Stimulated activated naive B cell treated with anti-CD40 and anti-IgM and Interleukin-4, amounts not matched to agents 10 μg/mL and 1 μg/mL and 100 μg/mL, for 72 hours (primary cell): ENCODE measurements around the gene PKD1L1.
"Not testable (repeated sequence)": the region's sequence is repeated elsewhere in the genome, so short reads cannot be mapped to it uniquely, and the experiment has no call there.

ENCODE experiments used
- ATAC-seq, 2 donors: fragments of 150-1000 bp; cut with Tn5 transposase; replicated peaks; 2 replicates each; pipeline ENCODE4 v1.10.0; 2021; ENCODE audit warnings: moderate library complexity in 1 of 2
- DNase-seq: peaks from one replicate; pipeline ENCODE4 v3.0.0; 2021
- H3K27ac Mint-ChIP-seq: one replicate; pipeline ENCODE4 v1.8.0; 2022; ENCODE audit warnings: mild to moderate bottlenecking, mixed read lengths
- H3K27me3 Mint-ChIP-seq, 2 donors: one replicate each; pipeline ENCODE4 v1.8.0; 2022; ENCODE audit warnings: mixed read lengths in 2 of 2
- H3K36me3 Mint-ChIP-seq, 2 donors: one replicate each; pipeline ENCODE4 v1.8.0; 2022; ENCODE audit warnings: mixed read lengths in 2 of 2, mild to moderate bottlenecking in 1 of 2
- H3K4me1 Mint-ChIP-seq, 2 donors: one replicate each; pipeline ENCODE4 v1.8.0; 2022; ENCODE audit warnings: mixed read lengths in 2 of 2, mild to moderate bottlenecking in 1 of 2
- H3K4me3 Mint-ChIP-seq, 2 donors: one replicate each; pipeline ENCODE4 v1.8.0; 2022; ENCODE audit warnings: mild to moderate bottlenecking in 2 of 2, mixed read lengths in 2 of 2, moderate library complexity in 1 of 2
- H3K9me3 Mint-ChIP-seq, 2 donors: one replicate each; pipeline ENCODE4 v1.8.0; 2022; ENCODE audit warnings: mixed read lengths in 2 of 2, mild to moderate bottlenecking in 1 of 2

PKD1L1 gene

DNA sequence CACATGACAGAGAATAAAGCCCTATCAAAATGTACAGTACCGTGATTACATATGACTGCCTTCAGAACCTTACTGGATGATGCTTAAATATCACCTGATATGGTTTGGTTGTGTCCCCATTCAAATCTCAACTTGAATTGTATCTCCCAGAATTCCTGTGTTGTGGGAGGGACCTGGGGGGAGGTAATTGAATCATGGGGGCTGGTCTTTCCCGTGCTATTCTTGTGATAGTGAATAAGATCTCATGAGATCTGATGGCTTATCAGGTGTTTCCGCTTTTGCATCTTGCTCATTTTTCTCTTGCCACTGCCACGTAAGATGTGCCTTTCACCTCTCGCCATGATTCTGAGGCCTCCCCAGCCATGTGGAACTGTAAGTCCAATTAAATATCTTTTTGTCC, 155.1 kb downstream of the PKD1L1 start:
- DNase-seq, H3K36me3 Mint-ChIP-seq, H3K4me1 Mint-ChIP-seq: not testable (repeated sequence)

DNA sequence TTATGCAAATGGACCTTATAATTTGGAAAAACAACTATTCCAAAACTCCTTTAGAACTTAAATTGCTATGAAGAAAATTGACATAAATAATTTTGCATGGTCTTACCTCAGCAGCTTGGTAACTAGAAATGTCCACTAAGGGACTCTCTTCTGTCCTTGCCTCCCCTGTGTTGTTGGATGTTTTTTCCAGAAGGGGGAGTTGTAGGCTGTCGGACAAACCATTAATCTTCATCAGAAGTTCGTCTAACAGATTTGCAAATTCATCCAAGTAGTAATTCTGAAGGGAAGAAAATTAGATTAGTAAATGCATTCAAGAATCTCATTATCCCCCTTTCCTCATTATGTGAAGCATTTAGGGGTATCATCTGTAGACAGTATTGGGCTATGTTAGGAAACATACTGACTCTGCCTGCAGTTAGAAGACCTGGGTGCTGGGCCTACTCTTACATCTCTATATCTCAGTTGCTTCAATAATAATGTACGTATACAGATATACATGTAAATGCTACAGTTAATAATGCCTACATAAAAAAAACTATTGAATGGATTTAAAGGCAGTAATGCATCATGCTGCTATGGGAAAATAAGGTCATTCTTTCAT, 155.6 kb downstream of the PKD1L1 start:
- no peaks in the 10 kb centered on the region for H3K36me3 Mint-ChIP-seq
- H3K9me3 Mint-ChIP-seq = no peaks in the 10 kb centered on the region
- H3K27ac Mint-ChIP-seq = no peak overlapping the region
- peaks cover 0 to 4% of the 10 kb centered on the region in 2 donors for H3K4me1 Mint-ChIP-seq
- ATAC-seq (no peak), DNase-seq (no peak)
- no peak overlapping the region for H3K4me3 Mint-ChIP-seq
- H3K27me3 Mint-ChIP-seq = no peaks in the 10 kb centered on the region

More for the DNA sequence above, 155.1 kb downstream of the PKD1L1 start:
- not testable (repeated sequence) for H3K27ac Mint-ChIP-seq, ATAC-seq, H3K27me3 Mint-ChIP-seq, H3K9me3 Mint-ChIP-seq, H3K4me3 Mint-ChIP-seq

DNA sequence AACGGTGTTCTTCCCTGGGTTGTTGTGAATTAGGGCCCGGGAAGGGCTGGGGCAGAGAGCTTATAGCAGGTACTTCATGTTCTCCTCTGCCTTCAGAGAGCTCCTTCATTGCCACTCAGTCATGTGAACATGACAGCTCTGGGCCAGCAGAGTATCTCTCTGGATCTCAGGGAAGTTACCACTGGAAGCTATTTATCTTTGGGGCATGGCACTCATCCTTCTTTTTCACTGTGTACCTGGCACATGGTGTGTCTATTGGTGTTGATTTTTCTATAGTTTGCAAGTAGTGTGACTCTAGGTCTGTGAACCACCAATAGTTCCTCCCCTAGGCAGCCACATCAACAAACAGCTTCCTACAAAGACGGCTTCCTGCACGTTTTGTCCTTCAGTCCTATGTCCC, 156.6 kb downstream of the PKD1L1 start:
- H3K27me3 Mint-ChIP-seq = no peaks in the 10 kb centered on the region
- H3K4me3 Mint-ChIP-seq = no peak overlapping the region
- ATAC-seq (no peak), DNase-seq (no peak)
- H3K36me3 Mint-ChIP-seq = no peaks in the 10 kb centered on the region
- no peak overlapping the region for H3K27ac Mint-ChIP-seq
- peaks cover 0 to 4% of the 10 kb centered on the region in 2 donors for H3K4me1 Mint-ChIP-seq
- H3K9me3 Mint-ChIP-seq = no peaks in the 10 kb centered on the region

DNA sequence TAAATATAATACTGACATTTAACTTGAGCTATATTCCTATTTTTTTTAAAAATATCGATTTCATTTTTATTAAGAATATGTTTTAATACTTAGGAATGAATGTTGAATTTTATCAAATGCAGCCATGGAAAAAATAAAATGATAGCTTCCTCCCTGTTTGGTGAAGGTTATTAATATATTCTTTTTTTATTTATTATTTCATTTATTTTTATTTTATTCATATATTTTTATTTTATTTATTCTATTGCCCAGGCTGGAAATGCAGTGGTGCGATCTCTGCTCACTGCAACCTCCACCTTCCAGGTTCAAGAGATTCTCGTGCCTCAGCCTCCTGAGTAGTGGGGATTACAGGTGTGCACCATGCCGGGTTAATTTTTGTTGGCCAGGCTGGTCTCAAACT, 160.2 kb downstream of the PKD1L1 start:
- Mint-ChIP-seq H3K4me1 (peaks cover 0 to 2% of the 10 kb centered on the region in 2 donors), H3K36me3 (no peaks in the 10 kb centered on the region), H3K27me3 (no peaks in the 10 kb centered on the region), H3K27ac (no peak overlapping the region), H3K4me3 (no peak overlapping the region), H3K9me3 (no peaks in the 10 kb centered on the region)
- no peak for ATAC-seq
- no peak for DNase-seq

DNA sequence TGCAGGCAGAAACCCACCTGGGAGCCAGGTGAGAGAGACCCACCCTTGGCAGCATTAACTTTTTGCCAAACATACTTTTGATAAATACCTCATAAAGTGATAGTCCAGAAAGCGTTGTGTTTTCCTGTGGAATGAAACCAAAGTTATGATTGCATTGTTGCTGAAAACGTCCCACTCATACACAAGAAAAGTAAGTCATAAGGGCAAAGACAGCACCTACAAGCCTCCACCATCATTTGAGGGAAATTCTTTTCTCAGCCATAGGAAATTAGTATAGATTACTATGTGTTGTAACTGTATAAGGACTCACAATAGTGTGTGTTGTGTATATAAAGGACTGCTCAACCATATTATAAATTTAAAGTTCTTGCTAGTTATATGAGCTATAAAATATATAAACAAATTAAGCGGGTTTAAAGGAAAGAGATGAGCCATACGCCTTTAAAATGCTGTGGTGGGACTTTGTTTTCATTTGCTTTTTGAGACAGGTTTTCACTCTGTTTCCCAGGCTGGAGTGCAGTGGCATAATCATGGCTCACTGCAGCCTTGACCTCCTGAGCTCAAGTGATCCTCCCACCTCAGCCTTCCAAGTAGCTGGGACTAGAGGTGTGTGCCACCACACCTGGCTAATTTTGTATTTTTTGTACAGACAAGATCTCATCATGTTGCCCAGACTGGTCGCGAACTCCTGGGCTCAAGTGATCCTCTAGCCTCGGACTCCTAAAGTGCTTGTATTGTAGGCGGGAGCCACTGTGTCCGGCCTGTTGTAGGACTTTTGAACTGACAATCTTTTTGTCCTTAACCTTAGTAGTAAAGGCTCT, 160.8 kb downstream of the PKD1L1 start:
- H3K9me3 Mint-ChIP-seq = no peaks in the 10 kb centered on the region
- H3K27ac Mint-ChIP-seq = no peak overlapping the region
- H3K36me3 Mint-ChIP-seq = no peaks in the 10 kb centered on the region
- no peak for DNase-seq
- no peak overlapping the region for H3K4me3 Mint-ChIP-seq
- no peaks in the 10 kb centered on the region for H3K27me3 Mint-ChIP-seq
- no peak for ATAC-seq
- peaks cover 0 to 2% of the 10 kb centered on the region in 2 donors for H3K4me1 Mint-ChIP-seq

DNA sequence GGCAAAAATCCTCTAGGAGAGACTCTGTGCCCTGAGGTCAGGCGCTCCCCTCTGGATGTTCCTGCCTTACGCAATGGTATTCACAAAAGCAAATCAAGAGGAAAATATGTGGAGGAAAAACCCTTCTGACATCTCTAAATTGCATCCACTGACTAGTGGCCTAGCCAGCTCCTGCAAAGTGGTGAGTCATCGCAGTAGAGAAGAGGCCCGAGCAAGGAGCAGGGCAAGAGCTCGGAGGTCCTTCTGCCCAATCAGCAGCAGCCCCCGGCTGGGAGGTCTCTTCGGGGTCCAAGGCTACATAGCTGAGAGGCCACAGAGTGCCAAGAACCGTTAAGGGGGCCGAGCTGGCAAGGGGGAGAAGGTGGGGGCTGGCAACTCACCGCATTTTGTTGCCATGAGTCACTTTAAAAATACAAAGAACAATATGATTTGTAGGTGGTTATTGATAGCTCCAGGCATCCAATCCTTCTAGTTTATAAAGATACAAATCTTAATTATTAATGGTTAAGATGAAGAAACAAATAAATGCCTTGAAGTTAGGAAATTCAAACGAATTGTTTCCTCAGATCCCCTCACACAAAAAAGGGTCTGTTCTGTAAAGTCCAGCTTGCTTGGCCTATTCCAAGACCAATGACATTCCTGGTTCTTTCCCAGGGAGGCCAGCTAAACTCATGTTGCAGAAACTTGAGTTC, 161.6 kb downstream of the PKD1L1 start:
- DNase-seq (no peak), ATAC-seq (peak in 1 of 2 donors; percentile 57)
- peaks cover 0 to 2% of the 10 kb centered on the region in 2 donors for H3K4me1 Mint-ChIP-seq
- peaks cover 0 to under 1% of the 10 kb centered on the region in 2 donors for H3K9me3 Mint-ChIP-seq
- H3K27me3 Mint-ChIP-seq = no peaks in the 10 kb centered on the region
- no peak overlapping the region for H3K4me3 Mint-ChIP-seq
- H3K36me3 Mint-ChIP-seq = no peaks in the 10 kb centered on the region
- H3K27ac Mint-ChIP-seq = no peak overlapping the region

DNA sequence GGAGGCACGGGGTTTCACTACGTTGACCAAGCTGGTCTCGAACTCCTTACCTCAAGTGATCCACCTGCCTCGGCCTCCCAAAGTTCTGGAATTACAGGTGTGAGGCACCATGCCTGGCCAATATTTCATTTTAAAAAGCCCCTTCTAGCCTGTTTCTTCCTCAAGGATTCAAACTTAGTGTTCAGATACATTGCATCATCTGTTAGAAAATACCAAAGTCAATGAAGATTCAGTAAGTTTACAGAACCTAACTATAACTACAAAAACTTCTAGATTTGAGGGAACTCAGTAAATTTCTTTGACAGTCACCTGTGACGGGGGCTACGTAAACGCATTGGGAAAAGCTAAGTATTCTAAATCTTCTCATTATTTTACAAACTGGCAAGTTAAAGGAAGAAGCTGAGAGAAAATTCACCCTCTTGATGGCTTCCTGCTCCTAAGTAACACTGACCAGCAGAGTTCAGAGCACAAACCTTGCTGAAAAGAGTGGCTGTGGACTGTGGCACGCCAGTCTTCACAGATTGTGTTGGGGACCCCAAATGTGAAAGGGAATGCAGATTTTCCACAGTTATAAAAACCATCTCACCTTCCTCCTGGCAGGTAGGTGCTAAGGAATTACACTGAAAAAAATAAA, 162.2 kb downstream of the PKD1L1 start:
- Mint-ChIP-seq H3K36me3 (no peaks in the 10 kb centered on the region), H3K9me3 (peaks cover 0 to 2% of the 10 kb centered on the region in 2 donors), H3K27me3 (no peaks in the 10 kb centered on the region), H3K27ac (no peak overlapping the region), H3K4me1 (peaks cover 0 to 2% of the 10 kb centered on the region in 2 donors), H3K4me3 (no peak overlapping the region)
- ATAC-seq (no peak), DNase-seq (no peak)

DNA sequence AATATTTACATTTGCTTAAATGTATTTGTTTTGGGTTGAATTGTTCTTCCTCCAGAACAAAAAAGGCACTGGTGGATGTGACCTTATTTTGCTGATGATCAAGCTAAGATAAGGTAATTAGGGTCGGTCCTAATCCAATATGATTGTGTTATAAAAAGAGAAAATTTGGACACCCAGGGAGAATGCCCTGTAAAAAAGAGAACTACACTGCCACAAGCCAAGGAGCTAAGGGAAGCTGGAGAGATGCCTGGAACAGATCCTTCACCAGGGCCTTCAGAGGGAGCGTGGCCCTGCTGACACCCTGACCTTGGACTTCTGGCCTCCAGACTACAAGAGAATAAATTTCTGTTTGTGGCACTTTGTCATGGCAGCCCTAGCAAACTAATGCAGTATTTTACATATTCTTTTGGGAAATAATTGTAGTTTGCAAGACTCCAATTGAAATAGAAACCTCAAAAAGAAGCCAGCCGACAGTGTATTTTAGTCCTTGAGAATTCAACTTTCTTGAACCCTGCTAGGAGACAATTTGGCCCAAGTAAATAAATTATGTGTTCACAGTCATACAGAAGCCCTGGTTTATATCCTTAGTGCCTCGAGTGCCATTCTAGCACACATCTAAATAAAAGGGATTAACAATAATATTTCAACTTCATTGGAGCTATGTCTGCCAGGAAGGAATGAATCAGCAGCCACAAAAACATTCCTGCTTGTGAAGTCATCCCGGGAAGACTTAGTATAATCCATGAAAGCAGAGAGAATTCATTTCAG, 164.6 kb downstream of the PKD1L1 start:
- H3K36me3 Mint-ChIP-seq = no peaks in the 10 kb centered on the region
- no peak for DNase-seq
- no peak overlapping the region for H3K4me3 Mint-ChIP-seq
- H3K27ac Mint-ChIP-seq = no peak overlapping the region
- no peak for ATAC-seq
- no peaks in the 10 kb centered on the region for H3K27me3 Mint-ChIP-seq
- H3K9me3 Mint-ChIP-seq = peaks cover 0 to 2% of the 10 kb centered on the region in 2 donors
- peaks cover 0 to 4% of the 10 kb centered on the region in 2 donors for H3K4me1 Mint-ChIP-seq

DNA sequence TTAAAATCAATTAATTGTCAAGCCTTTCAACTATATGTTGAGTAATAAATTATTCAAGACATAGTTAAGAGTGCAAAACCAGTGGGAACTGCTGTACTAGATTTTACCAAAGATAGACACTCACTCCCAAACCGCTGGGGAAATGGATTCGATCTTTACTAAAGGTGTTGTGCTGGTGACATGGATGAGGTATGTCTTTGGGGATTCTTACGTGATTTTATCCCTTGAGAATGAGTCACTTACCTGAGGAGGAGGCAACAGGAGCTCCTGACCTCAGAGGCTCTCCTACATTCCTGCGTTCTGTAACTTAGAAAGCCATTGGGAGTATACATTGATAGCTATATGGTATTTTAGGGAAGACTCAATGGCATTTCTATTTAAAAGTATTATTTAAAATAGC, 165.5 kb downstream of the PKD1L1 start:
- ATAC-seq = no peak
- H3K4me3 Mint-ChIP-seq = no peak overlapping the region
- H3K4me1 Mint-ChIP-seq = peaks cover 0 to 4% of the 10 kb centered on the region in 2 donors
- H3K27ac Mint-ChIP-seq = no peak overlapping the region
- H3K9me3 Mint-ChIP-seq = peaks cover under 1 to 3% of the 10 kb centered on the region in 2 donors
- no peaks in the 10 kb centered on the region for H3K36me3 Mint-ChIP-seq
- no peak for DNase-seq
- H3K27me3 Mint-ChIP-seq = no peaks in the 10 kb centered on the region

DNA sequence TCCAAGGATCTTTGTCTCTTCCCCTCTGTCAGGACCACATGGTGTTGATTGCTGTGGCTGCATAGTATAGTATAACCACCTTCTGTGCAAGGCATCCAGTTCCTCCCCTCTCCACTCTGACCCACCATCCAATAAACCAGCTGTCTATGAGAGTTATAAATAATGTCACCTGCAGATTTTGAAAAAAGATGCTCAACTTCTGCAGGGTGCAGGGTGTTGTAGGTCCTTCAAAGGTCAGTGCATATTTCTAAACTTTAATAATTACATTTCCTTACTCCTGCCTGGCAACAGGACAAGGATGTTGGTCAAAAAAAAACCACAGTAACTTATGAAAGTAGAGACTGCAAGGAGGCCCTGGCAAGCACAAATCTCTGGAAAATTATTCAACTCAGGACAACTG, 166.2 kb downstream of the PKD1L1 start:
- Mint-ChIP-seq H3K9me3 (peaks cover 4 to 5% of the 10 kb centered on the region in 2 donors), H3K4me1 (peaks cover 0 to 4% of the 10 kb centered on the region in 2 donors), H3K27ac (no peak overlapping the region), H3K27me3 (no peaks in the 10 kb centered on the region), H3K36me3 (no peaks in the 10 kb centered on the region), H3K4me3 (no peak overlapping the region)
- no peak for DNase-seq
- ATAC-seq = no peak

DNA sequence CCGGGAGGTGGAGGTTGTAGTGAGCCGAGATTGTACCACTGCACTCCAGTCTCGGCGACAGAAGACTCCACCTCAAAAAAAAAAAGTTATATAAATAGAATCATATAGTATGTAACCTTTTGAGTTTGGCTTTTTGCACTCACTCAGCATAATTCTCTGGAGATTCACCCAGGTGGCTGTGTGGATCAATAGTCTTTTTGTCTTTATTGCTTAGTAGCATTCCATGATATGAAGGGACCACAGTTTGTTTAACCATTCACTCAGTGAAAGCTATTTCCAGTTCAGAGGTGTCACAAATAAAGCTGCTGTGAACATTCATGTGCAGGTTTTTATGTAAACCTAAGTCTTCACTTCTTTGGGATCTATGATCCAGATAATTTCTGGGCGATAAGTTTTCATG, 167.7 kb downstream of the PKD1L1 start:
- no peak for ATAC-seq
- no peak for DNase-seq
- no peaks in the 10 kb centered on the region for H3K27me3 Mint-ChIP-seq

DNA sequence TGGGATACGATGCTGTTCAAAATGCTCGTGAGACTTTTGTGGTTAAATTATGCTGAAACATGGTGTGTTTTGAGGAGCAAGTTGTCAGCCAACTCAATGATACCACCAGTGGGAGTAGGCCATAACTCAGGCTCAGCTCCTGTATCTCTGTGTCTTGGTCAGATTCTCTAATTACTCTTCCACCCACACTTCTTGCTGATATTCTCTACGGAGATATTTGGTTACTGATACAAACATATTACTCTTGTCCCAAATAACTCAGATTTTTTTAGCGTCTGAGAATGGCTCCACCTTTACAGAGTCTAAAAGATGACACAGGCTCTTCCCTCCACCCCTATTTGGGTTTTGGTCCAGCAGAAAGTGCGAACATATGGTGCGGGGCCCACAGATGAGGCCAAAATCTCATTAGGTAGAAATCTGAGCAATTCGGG, 168.9 kb downstream of the PKD1L1 start:
- H3K9me3 Mint-ChIP-seq = peaks cover 4 to 5% of the 10 kb centered on the region in 2 donors
- no peak overlapping the region for H3K4me3 Mint-ChIP-seq
- DNase-seq = no peak
- H3K36me3 Mint-ChIP-seq = no peaks in the 10 kb centered on the region
- ATAC-seq = no peak
- H3K4me1 Mint-ChIP-seq = peaks cover 2 to 6% of the 10 kb centered on the region in 2 donors
- H3K27me3 Mint-ChIP-seq = no peaks in the 10 kb centered on the region
- no peak overlapping the region for H3K27ac Mint-ChIP-seq

More for the DNA sequence above, 167.7 kb downstream of the PKD1L1 start:
- Mint-ChIP-seq H3K4me3 (no peak overlapping the region), H3K27ac (no peak overlapping the region), H3K9me3 (peaks cover 4 to 5% of the 10 kb centered on the region in 2 donors), H3K4me1 (peaks cover 0 to 2% of the 10 kb centered on the region in 2 donors), H3K36me3 (no peaks in the 10 kb centered on the region)

DNA sequence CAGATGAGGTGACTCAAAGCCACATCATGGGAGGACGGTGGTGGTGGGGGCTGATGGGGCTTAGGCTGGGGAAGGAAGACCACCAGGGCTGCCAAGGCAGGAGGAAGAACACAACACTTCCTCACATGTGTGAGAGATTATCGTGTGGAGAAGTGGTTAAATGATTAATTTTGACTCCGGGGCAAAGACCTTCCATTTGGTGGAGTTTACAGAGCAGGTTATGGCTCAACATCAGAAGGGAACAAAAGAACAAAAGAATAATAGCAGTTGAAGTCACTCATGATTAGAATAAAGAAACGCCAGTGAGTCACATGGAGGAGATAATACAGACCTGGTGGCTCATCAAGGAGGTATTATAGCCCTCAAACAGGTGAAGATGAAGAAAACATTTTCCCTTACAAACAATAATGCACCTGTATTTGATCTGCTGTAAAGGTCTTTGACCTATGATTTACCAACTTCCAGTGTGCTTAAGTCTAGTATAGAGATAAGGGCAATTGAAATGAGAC, 170.1 kb downstream of the PKD1L1 start:
- ATAC-seq = no peak
- Mint-ChIP-seq H3K9me3 (peaks cover 4 to 5% of the 10 kb centered on the region in 2 donors), H3K27ac (no peak overlapping the region), H3K36me3 (no peaks in the 10 kb centered on the region), H3K4me1 (peaks cover 4 to 6% of the 10 kb centered on the region in 2 donors), H3K27me3 (peaks cover 0 to 3% of the 10 kb centered on the region in 2 donors), H3K4me3 (no peak overlapping the region)
- no peak for DNase-seq
